ENCODE measurements around the gene EFCAB6.

The EFCAB6 gene

DNA sequence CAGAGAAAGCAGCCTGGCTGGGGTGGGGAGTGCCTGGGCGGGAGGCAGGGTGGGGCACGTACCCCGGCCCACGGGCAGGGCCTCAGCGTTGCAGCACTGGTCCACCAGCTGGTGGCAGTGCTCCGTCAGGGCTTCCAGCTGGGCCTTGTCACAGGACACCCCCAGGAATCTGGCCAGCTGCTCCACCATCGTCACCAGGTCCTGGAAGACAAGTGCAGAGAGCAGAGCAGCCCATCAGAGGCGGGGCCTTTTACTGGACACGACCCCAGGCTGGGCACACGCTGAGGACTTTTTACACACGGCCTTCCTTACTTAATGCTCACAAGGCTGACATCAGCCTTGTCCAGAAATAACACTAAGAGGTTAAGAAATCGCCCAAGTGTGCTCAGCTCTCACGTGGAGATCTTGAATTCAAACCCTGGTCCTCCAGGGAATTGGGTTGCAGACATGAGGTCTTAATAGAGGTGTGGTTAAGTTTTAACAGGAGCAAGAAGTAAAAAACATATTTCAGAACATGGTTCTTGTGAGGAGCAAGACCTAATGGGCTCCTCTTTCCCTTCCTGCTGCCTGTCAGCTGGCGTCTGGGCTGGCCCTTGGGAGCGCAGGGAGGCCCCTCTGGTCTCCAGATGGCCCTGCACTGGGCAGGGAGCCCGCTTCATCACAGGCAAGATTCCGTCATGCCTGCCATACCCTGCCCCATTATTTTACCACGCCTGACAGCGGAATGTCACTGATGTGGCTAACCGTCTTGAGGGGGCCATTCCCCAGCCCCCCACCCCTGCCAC, 17.1 kb upstream of the EFCAB6 start:
- no peak for DNase-seq (ENCODE audit: low read depth)

DNA sequence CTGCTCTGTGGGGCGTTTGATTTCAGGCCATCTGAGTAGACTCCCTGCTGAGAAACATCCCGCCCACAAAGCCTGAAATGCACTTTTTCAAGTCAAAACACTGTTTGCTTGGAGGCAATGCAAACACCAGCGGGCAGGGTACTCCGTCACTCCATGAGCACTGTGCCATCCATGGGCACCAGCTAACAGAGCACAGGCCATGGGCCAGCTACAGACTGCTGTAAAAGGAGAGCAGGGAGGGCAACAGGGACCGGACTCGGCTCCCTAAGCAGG, 16.6 kb upstream of the EFCAB6 start:
- no peak for DNase-seq (ENCODE audit: low read depth)

- DNase-seq (ENCODE audit: low read depth) = no peak
Measured at GRCh38 chr22:43827926-43828724, 16.0 kb upstream of the EFCAB6 start.

DNA sequence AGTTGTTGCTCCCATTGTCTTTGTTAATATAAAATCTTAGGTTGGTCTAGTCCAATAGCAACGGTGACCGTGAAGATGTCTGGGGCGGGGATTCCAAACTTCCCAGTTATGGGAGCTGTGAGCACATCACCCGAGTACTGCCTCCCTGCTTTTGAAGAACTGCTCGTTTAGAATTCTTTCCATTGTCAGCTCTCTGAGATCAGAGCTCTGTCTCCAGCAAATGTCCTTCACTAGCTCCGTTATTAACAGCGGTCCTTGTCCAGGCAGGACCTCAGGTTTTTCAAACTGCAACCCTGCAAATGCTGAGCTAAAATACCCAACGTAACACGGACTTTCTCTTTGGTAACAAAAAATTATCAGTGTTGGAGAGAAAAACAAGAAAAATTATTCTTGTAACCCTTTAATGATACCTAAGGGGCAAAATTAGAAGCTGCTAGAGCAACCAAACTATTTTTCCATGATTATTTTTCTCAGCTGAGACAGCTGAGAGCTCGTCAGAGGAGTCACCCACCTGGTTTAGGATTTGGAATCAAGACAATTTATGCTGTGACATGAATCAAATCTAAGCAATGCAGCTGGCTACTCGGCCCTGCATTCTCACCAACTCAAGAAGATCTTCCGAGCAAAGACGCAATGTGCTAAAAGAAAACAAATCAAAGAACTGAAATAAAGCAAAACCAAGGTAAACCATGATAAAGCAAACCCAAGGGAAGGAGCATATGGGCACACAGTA, 15.1 kb upstream of the EFCAB6 start:
- DNase-seq (ENCODE audit: low read depth) = no peak

GRCh38 chr22:43826142-43827002, 14.3 kb upstream of the EFCAB6 start:
- no peak for DNase-seq (ENCODE audit: low read depth)

GRCh38 chr22:43825651-43826050, 13.5 kb upstream of the EFCAB6 start:
- no peak for DNase-seq (ENCODE audit: low read depth)

- no peak for DNase-seq (ENCODE audit: low read depth)
Measured at GRCh38 chr22:43824724-43825420, 12.8 kb upstream of the EFCAB6 start.

DNA sequence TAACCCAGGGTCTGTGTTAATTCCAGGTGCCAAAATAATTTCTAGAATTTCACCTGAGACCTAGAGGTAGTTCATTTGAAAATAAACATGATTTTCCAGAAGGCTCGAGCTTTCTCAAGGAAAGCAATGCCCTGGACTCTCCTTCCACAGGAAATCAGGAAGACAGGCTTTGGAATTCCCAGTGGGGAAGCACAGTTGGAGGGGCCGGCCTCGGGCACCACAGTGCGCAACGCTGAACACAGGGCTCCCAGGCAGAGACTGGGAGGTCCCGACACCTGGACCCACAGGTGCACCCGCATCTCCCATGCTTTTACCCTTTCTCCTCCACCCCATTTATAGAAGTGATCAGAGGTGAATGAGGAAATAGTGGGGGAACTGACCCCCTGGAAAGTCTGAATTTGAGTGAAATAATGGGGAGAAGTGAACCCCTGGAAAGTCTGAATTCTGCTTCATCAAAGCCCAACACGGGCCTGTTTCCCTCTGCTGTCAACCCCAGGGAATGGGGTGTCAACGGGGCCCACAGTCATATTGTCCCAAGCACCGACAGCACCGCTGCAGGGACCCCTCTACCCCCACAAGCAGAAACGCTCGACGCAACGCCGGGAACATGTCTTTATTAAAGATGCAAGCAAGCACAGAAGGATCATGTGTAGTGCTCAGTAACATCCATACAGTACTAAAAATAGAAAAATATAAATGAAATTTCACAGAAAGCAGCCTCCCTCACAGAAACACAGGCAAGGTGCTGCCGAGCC, 12.0 kb upstream of the EFCAB6 start:
- DNase-seq (ENCODE audit: low read depth) = no peak

DNA sequence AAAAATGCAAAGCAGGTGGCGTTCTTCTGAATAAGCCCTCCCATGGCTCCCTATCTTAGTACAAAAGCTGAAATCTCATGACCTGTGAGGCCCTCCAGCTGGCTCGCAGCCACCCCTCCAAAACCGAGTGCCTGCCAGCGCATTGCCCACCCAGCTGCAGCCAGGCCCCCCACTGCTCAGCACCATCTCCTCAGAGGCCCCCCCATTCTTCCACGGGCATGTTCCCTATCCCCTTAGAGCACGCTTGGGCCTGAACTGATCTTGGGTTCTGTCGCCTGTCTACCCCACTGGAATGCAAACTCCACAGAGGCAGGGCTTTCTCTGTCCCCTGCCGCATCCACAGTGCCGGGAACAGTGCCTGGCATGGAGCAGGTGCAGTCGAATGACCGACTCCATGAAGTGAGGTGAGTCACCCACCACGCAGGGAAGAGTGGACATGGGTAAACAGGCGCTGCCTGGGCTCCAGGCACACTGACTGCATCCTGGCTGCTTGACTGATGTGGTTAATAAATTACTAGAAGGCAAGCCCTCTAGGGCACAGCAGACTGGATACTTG, 11.3 kb upstream of the EFCAB6 start:
- no peak for DNase-seq (ENCODE audit: low read depth)

DNA sequence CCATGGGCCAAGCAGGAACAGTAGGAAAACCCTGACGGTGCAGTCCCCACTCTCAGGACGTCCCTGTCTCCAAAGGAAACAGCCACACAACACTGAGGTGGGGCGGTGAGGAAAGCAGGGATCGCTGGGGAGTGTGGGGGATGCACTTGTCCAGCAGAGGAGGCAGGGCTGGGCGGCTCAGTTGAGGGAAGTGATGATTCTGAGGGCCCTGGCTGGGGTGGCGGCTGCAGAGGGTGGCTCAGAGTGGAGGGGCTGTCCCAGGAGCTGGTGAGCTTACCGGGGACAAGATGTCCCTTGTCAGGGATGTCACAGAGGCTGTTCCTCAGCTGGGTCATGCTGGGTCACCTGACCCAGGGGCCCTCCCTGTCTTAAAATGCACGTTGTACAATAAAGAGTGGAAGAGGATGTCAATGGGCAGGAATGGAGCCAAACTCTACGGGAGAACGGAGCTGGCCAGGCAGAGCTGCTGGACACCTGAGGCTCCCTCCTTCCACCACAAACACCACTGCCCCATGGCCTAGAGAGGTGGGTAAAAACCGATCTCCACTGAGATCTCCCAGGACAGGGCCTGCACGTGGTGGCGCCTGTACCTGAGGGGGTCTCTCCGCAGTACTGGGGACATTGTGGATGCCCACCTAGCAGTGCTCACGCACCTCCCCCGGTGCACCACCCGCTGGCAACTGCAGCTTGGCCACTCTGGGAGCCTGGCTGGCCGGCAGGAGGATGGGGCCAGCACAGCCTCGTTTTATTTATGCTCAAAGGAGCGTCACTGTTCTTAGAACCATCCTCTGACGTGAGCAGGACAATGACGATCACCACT, 9.7 kb upstream of the EFCAB6 start:
- no peak for DNase-seq (ENCODE audit: low read depth)

GRCh38 chr22:43820651-43821305, 8.7 kb upstream of the EFCAB6 start:
- no peak for DNase-seq (ENCODE audit: low read depth)

DNA sequence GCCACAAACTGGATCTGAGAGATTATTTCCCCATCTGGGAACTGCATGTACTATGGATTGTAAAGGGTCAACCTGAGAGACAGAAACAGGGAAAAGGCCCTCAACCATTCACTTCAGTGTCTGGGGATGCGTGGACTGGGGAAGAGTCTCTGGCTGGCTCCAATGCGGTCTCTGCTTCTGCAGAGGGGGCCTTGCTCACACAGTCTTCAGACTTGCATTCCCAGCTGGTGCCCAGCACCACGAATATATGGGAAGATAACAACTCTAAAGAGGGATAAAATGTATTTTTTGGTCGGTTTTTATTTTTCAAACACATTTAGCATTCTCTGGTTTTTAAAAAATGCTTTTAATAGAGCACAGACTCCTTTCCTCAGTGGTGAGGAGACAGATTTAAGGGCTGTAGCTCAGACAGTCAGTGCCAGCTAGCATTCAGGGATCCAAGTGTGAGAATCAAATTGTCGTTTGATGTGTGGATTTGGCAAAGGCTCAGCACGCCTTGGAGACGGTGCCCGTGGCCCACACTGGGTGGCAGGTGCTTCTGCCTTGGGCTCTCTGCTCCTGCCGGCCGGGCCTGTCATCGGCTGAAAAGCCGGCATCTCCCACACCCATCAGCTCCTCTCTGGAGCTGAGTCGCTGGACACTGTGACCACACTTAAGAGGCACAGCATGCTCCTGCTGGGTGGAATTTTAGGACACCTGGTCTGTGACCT, 8.0 kb upstream of the EFCAB6 start:
- no peak for DNase-seq (ENCODE audit: low read depth)

DNA sequence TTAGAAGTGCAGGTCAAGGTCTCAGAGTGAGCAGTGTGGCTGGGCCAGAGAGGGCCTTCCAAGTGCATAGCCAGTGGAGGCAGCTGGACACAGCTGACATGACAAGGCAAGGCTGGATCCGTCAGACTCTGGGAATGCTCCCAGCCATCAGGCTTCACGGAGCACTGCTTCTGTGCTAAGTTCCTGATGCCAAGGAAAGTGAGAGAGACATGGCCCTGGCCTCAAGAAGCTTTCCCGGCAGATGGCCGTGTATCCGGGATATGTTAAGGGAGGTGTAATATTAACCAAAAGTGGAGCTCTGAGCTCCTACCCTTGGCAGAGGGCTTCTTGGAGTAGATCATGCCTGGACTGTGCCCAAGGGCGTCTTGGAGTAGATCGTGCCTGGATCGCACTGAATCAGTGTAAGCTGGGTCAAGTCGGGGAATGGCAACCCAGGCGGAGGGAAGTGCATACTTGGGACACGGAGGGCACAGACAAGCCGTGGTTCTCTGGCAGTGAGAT, 7.4 kb upstream of the EFCAB6 start:
- no peak for DNase-seq (ENCODE audit: low read depth)

GRCh38 chr22:43818981-43819380, 6.9 kb upstream of the EFCAB6 start:
- no peak for DNase-seq (ENCODE audit: low read depth)

- DNase-seq (ENCODE audit: low read depth) = no peak
Measured at GRCh38 chr22:43817402-43817801, 5.3 kb upstream of the EFCAB6 start.

GRCh38 chr22:43814264-43814663, 2.2 kb upstream of the EFCAB6 start:
- DNase-seq (ENCODE audit: low read depth) = no peak

- no peak for DNase-seq (ENCODE audit: low read depth)
Measured at GRCh38 chr22:43812890-43813289, 785 bp upstream of the EFCAB6 start.

DNA sequence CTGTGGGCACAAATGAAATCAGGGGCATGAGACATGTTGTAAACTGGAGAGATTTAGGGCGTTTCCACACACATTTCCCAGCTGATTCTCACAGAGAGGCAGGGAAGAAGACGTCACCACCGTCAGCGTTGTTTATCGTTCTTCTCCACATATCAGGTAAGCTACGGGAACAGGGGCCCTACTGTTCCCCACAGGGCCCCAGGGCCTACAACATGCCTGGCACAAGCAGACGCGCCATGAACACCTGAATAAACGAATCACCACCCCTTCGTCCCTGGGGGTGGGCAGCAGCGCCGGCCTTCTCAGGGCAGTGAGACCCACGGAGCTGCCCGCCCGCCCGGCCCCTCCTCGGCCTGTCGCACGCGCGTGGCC, 342 bp downstream of the EFCAB6 start:
- DNase-seq (ENCODE audit: low read depth) = no peak

Data from activated T-helper 9 cell treated with anti-CD3 and anti-CD28 coated beads, Interleukin-2, amount 50 U/mL, for 16 hours (primary cell).